ENCODE data around the gene PTPA.
A peak's percentile ranks its signal among the peaks of the same experiment; 100 is the strongest.

Gene PTPA

GRCh38 chr9:129138476-129139232 is 27.4 kb downstream of the PTPA start:
- DNase-seq, result no peak

- DNase-seq, result peak; percentile 90
Observed at GRCh38 chr9:129139233-129139992, 28.2 kb downstream of the PTPA start.

- peak; percentile 100 for DNase-seq
Observed at GRCh38 chr9:129139993-129140396, 28.8 kb downstream of the PTPA start.

GRCh38 chr9:129140397-129141065 is 29.3 kb downstream of the PTPA start:
- peak; percentile 85 for DNase-seq

GRCh38 chr9:129141066-129142041 is 30.1 kb downstream of the PTPA start:
- DNase-seq, result no peak

- no peak for DNase-seq
Observed at GRCh38 chr9:129142138-129142935, 31.1 kb downstream of the PTPA start.

- DNase-seq, result peak; percentile 73
Observed at GRCh38 chr9:129143031-129143927, 32.1 kb downstream of the PTPA start.

GRCh38 chr9:129145316-129145715 is 34.1 kb downstream of the PTPA start:
- DNase-seq, result no peak

GRCh38 chr9:129145841-129146292 is 34.7 kb downstream of the PTPA start:
- no peak for DNase-seq

GRCh38 chr9:129146441-129146941 is 35.3 kb downstream of the PTPA start:
- no peak for DNase-seq

- no peak for DNase-seq
Observed at GRCh38 chr9:129148463-129149204, 37.4 kb downstream of the PTPA start.

- DNase-seq, result no peak
Observed at GRCh38 chr9:129149442-129149841, 38.2 kb downstream of the PTPA start.

GRCh38 chr9:129150122-129150521 is 38.9 kb downstream of the PTPA start:
- no peak for DNase-seq

GRCh38 chr9:129150672-129151211 is 39.5 kb downstream of the PTPA start:
- DNase-seq, result no peak

- DNase-seq, result no peak
Observed at GRCh38 chr9:129151469-129151868, 40.3 kb downstream of the PTPA start.

- DNase-seq, result no peak
Observed at GRCh38 chr9:129154866-129155477, 43.8 kb downstream of the PTPA start.

GRCh38 chr9:129156163-129156562 is 44.9 kb downstream of the PTPA start:
- no peak for DNase-seq

GRCh38 chr9:129160712-129161533 is 49.7 kb downstream of the PTPA start:
- DNase-seq, result no peak
